GM18526 (cell line): ENCODE data around the gene PARP14.

Experiments used
- POLR2A ChIP-seq: IDR thresholded peaks from 3 replicates; pipeline ENCODE4 v1.6.1; 2011; ENCODE audit not compliant: insufficient read length; ENCODE audit errors: extremely low read depth

PARP14 gene

DNA sequence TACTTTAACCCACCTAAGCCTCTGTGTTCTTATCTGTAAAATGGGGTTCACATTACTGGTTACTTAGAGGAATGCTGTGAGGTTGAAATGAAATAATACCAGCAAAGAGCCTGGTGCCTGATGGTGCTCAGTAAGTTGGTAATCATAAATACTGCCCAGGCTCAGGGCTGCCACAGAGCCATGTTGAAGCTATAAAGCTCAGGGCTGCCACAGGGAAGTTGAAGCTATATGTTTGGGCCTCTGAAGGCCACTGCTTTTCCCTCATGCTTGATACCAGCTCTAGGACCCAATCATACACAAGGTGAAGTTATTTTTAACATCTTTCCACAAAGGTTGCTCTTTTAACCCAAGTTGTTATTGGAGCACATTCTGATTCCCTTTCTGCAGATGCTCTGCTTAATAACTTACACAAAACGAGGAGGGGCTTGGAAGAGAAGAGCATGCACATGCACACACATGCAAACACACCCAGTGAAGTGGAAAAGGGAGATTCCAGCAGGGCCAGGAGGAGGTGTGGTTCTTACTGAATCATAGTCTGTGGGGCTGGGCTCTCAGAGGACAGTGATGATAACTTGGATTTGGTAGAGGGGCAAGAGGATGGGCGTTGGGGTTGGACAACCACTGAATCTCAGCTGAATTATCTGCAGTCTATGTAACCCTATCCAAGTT is 17.4 kb downstream of the PARP14 start:
- no peak for TF ChIP-seq POLR2A

DNA sequence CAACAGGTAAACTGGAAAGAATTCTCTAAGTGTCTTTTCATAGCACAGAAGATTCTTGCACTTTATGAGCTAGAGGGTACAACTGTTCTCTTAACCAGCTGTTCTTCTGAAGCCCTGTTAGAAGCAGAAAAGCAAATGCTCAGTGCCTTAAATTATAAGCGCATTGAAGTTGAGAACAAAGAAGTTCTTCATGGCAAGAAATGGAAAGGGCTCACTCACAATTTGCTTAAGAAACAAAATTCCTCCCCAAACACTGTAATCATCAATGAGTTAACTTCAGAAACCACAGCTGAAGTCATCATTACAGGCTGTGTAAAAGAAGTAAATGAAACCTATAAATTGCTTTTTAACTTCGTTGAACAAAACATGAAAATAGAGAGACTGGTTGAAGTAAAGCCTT is 19.6 kb downstream of the PARP14 start:
- no peak for TF ChIP-seq POLR2A

DNA sequence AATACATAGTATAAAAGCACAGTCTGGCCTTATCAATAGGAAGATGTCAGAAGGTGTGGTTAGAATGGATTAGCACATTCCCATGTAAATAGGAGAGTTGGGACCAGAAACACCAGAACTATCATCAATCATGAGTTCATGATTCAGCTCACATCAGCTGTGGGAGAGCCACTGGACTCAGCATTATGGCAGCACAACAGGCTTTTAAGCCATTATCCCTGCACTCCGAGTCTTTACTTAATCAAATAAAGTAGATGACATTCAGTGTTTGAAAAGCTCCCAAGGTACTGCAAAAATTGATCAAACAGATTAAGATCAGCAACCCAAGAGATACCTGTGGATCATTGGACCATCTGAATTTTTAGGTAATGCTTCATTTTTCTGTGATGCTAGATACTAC is 24.7 kb downstream of the PARP14 start:
- no peak for TF ChIP-seq POLR2A

GRCh38 chr3:122714273-122714672 is 33.6 kb downstream of the PARP14 start:
- no peak for TF ChIP-seq POLR2A

DNA sequence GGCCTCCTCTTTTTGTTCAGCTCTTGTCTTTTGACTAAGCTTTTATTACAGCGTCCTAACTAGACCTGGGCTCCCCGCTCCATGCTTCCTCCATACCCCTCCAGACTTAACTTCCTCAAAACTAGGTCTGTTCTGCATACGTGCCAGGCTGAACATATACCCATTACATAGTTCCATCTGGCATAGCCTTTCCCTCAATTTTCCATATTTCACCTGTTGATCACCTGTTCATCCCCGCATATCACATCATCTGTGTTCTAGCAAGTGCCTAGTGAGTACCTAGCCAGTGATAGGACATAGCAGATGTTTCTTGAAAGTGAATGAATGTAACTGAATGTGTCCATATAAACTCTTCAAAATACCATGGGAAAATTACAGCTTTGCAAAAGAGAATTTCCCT is 36.0 kb downstream of the PARP14 start:
- TF ChIP-seq POLR2A = no peak

- no peak for TF ChIP-seq POLR2A
Measured at GRCh38 chr3:122719273-122719921, 38.8 kb downstream of the PARP14 start.

- no peak for TF ChIP-seq POLR2A
Measured at GRCh38 chr3:122725106-122725505, 44.5 kb downstream of the PARP14 start.

DNA sequence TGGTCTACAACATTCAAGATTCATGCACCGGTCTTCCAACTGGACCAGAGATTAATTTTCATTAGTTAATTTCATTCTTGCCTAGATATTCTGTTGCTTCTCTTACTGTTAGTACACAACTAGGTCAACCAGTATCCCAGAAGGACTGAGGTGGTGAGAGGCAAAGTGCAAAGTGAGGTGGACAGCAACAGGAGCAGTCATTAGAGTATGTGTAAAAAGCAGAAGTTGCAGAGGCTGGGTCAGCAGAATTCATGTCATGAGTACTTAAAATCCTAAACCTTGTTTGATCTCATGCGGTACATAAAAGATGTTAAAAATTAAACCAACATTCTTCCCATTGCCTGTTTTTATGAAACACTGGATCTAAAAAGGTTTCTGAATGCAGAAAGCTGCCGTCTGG is 46.7 kb downstream of the PARP14 start:
- no peak for TF ChIP-seq POLR2A

GRCh38 chr3:122727766-122728165 is 47.1 kb downstream of the PARP14 start:
- no peak for TF ChIP-seq POLR2A

DNA sequence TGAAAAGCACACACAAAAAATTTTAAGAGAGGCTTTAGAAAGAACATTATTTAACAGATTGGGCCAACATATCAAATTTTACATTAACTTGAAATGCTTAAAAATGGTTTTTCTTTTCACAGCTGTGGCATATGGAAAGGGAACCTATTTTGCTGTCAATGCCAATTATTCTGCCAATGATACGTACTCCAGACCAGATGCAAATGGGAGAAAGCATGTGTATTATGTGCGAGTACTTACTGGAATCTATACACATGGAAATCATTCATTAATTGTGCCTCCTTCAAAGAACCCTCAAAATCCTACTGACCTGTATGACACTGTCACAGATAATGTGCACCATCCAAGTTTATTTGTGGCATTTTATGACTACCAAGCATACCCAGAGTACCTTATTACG is 47.5 kb downstream of the PARP14 start:
- no peak for TF ChIP-seq POLR2A

- TF ChIP-seq POLR2A = no peak
Measured at GRCh38 chr3:122728756-122729514, 48.3 kb downstream of the PARP14 start.

DNA sequence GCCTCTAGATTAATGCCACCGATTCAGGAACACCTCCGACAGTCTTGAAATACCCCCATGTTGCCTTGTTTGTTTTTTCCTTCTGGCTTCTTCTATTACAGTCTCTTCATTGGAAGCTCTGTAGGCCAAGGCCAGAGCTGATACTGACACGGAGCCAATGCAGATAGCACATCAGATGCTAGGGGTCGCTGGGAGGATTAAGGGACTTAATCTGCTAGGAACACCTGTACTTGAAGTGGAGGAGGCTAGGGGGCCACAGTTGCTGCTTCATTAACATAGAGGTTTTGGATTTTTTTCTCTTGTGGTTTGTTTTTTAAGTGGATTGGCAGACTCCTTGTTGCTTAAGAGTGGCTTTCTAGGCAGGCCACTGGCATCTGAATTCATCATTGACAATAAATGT is 49.6 kb downstream of the PARP14 start:
- no peak for TF ChIP-seq POLR2A

- TF ChIP-seq POLR2A = no peak
Measured at GRCh38 chr3:122739172-122739571, 58.5 kb downstream of the PARP14 start.

GRCh38 chr3:122742234-122742633 is 61.6 kb downstream of the PARP14 start:
- TF ChIP-seq POLR2A = no peak

DNA sequence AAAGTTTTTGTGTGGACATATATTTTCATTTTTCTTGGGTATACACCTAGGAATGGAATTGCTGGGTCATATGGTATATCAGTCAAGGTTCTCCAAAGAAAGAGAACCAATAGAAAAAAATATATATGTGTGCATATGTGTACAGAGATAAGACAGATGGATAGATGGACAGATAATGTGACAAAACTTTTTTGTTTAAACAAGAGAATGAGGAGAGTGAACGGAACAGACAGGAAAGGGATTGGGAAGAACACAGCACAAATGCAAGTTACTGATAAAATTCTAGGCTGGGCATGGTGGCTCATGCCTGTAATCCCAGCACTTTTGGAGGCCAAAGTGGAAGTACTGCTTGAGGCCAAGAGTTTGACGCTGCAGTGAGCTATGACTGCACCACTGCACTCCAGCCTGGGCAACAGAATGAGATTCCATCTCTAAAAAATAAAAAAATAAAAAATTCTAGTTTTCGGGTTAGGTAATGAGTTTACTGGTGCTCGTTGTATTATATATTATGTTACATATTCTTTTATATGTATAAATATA is 63.0 kb downstream of the PARP14 start:
- TF ChIP-seq POLR2A = no peak
